Measurements from ENCODE around the gene COG8.
"Not testable (repeated sequence)": the region's sequence is repeated elsewhere in the genome, so short reads cannot be mapped to it uniquely, and the experiment has no call there.

Gene COG8

GRCh38 chr16:69364088-69364487 is 24.7 kb upstream of the COG8 start:
- H3K36me3 Mint-ChIP-seq (ENCODE audit: low read depth): peaks cover 45% of the 10 kb centered on the region
- no peak overlapping the region for H3K4me3 Mint-ChIP-seq
- ATAC-seq (no peak), DNase-seq (no peak)
- H3K27me3 Mint-ChIP-seq: no peaks in the 10 kb centered on the region
- no peaks in the 10 kb centered on the region for H3K9me3 Mint-ChIP-seq
- H3K4me1 Mint-ChIP-seq: peaks cover 15% of the 10 kb centered on the region
- H3K27ac Mint-ChIP-seq: no peak overlapping the region

DNA sequence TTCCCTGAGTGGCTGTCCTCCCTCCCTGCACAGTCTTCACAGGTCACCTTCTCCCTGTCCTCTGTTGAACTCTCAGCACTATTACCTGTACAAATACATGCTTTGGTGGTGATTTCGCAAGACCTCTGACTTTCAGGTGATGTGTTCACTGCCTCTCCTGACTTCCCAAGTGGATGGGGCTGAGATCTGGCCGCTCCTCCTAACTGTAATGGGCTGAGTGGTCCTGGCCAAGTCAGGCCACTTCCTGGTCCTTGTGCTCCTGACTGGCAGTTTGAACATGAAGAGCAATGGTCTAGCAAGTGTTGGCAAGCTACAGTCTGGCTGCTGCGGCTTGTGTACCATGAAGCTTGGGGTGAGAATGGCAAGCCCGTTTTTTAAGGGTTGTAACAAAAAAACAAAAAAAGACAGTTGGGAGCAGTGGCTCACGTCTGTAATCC is 23.9 kb upstream of the COG8 start:
- H3K9me3 Mint-ChIP-seq: no peaks in the 10 kb centered on the region
- ATAC-seq (no peak), DNase-seq (no peak)
- peaks cover 39% of the 10 kb centered on the region for H3K36me3 Mint-ChIP-seq (ENCODE audit: low read depth)
- no peak overlapping the region for H3K4me3 Mint-ChIP-seq
- no peaks in the 10 kb centered on the region for H3K27me3 Mint-ChIP-seq
- no peak overlapping the region for H3K27ac Mint-ChIP-seq
- H3K4me1 Mint-ChIP-seq: peaks cover 15% of the 10 kb centered on the region

- H3K27me3 Mint-ChIP-seq, H3K4me3 Mint-ChIP-seq, H3K4me1 Mint-ChIP-seq, ATAC-seq, H3K27ac Mint-ChIP-seq, H3K9me3 Mint-ChIP-seq, DNase-seq: not testable (repeated sequence)
- peaks cover 39% of the 10 kb centered on the region for H3K36me3 Mint-ChIP-seq (ENCODE audit: low read depth)
Observed at GRCh38 chr16:69360070-69360469, 20.7 kb upstream of the COG8 start.

DNA sequence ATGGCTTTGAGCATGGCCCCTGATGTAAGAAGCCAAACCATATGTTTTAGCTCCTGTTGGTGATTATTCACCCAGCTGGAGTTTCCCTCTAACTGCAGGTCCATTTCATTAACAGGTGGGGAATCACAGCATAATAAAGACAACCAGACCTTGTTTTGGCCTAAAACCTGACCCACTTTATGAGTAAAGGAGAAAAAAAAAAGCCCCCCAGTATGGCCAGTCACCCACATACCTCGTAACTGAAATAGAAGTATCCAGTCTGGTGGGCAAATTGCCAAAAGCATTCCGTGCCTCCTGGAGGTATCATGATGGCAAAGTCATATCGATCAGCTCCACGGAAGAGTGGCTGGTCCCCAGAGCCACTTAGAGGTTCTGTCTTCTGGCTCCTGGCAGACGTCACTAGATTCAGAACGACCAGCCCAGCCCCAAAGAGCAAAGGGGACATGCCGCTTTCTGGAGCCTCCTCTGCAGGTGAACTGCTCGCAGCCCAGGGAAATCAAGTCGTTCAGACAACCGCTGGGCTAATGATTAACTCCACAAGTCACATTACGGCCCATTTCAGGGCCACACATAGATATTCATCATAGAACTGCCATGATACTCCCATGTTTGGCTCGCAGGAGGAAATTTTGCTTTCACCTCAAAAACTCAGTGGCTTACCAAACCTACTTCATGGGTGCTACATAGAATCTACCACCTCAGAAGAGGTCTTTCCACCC is 12.1 kb upstream of the COG8 start, which contains the start of gene TMED6:
TSS of gene TMED6 (minus strand) at position 478 of the 719 bp plus-strand sequence. CDS start at position 445, 33 bp downstream.
- Mint-ChIP-seq H3K27me3 (no peaks in the 10 kb centered on the region), H3K4me3 (no peak within 1 kb of the TSS), H3K27ac (no peak within 1 kb of the TSS), H3K4me1 (no peaks in the 10 kb centered on the region), H3K36me3 (ENCODE audit: low read depth) (peaks cover 33% of the 10 kb centered on the region), H3K9me3 (no peaks in the 10 kb centered on the region)
- no peak for ATAC-seq
- no peak for DNase-seq

DNA sequence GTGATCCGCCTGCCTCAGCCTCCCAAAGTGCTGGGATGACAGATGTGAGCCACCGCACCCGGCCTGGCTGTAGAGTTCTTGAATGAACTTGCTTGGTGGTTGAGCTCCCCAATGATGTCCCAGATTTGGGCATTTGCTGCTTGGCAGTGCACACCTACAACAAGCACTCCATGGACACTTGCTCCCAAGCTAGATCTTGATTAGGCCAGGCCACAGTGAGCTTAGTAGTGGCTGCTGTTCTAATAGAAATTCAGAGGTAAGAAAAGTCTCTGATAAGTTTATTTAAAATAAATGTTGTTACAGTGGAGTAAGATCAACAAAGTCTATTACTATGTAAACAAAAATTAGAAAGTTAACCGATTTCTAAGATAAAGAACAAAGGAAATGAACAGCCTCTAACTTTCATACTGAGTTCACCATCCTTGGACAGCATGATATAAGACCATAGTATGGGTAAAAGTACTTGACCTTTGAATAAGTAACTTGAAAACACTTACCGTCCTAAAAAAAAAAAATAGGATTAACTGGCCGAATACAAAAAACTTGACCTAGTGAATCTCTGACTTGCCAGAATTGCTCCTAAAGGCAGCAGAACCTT is 11.3 kb upstream of the COG8 start:
- Mint-ChIP-seq H3K4me3 (no peak overlapping the region), H3K27ac (no peak overlapping the region), H3K4me1 (peaks cover 6% of the 10 kb centered on the region), H3K36me3 (ENCODE audit: low read depth) (peaks cover 28% of the 10 kb centered on the region), H3K9me3 (no peaks in the 10 kb centered on the region), H3K27me3 (no peaks in the 10 kb centered on the region)
- DNase-seq (no peak), ATAC-seq (no peak)

GRCh38 chr16:69349536-69349935 is 10.2 kb upstream of the COG8 start:
- no peaks in the 10 kb centered on the region for H3K9me3 Mint-ChIP-seq
- no peak for DNase-seq
- H3K4me3 Mint-ChIP-seq: no peak overlapping the region
- no peaks in the 10 kb centered on the region for H3K27me3 Mint-ChIP-seq
- H3K4me1 Mint-ChIP-seq: peaks cover 12% of the 10 kb centered on the region
- ATAC-seq: no peak
- H3K27ac Mint-ChIP-seq: no peak overlapping the region
- H3K36me3 Mint-ChIP-seq (ENCODE audit: low read depth): peaks cover 26% of the 10 kb centered on the region

DNA sequence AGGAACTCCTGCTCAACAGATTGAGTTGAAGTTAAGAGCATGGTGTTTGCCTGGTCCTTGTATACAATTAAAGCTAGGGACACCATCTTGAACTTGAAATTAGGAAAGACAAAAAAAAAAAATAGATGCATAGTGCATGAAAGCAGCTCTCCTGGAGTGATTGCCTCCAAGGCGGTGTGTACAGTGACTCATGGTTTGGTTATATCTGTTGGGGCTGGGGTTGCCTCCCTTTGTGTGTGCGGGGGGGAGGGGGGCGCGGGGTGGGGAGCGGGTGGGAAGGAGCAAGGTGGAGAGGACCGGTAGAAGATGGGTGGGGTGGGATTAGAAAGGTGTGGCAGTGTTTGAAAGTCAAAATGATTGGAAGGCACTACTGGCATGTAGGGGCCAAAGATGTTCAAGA is 8.9 kb upstream of the COG8 start:
- H3K27ac Mint-ChIP-seq: no peak overlapping the region
- no peak for ATAC-seq
- peaks cover 32% of the 10 kb centered on the region for H3K36me3 Mint-ChIP-seq (ENCODE audit: low read depth)

DNA sequence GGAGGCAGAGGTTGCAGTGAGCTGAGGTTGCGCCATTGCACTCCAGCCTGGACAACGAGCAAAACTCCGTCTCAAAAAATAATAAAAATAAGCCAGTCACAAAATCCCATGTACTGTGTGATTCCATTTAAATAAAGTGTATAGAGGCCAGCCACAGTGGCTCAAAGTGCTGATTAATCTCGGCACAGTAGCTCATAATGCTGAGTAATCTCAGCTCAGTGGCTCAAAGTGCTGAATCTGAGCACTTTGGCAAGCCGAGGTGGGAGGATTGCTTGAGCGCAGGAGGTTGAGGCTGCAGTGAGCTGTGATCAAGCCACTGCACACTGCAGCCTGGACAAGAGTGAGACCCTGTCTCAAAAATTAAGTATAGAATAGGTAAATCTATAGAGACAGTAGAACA is 7.3 kb upstream of the COG8 start:
- DNase-seq (no peak), ATAC-seq (no peak)
- H3K27ac Mint-ChIP-seq: no peak overlapping the region
- H3K9me3 Mint-ChIP-seq: no peaks in the 10 kb centered on the region
- peaks cover 17% of the 10 kb centered on the region for H3K4me1 Mint-ChIP-seq
- peaks cover 36% of the 10 kb centered on the region for H3K36me3 Mint-ChIP-seq (ENCODE audit: low read depth)
- no peak overlapping the region for H3K4me3 Mint-ChIP-seq
- no peaks in the 10 kb centered on the region for H3K27me3 Mint-ChIP-seq

More for the DNA sequence above, 8.9 kb upstream of the COG8 start:
- no peaks in the 10 kb centered on the region for H3K9me3 Mint-ChIP-seq
- no peak overlapping the region for H3K4me3 Mint-ChIP-seq
- no peaks in the 10 kb centered on the region for H3K27me3 Mint-ChIP-seq
- no peak for DNase-seq
- peaks cover 12% of the 10 kb centered on the region for H3K4me1 Mint-ChIP-seq

GRCh38 chr16:69345923-69346322 is 6.6 kb upstream of the COG8 start:
- DNase-seq (no peak), ATAC-seq (no peak)
- no peaks in the 10 kb centered on the region for H3K9me3 Mint-ChIP-seq
- peaks cover 24% of the 10 kb centered on the region for H3K4me1 Mint-ChIP-seq
- peaks cover 44% of the 10 kb centered on the region for H3K36me3 Mint-ChIP-seq (ENCODE audit: low read depth)
- H3K27ac Mint-ChIP-seq: peak overlapping the region; percentile 10
- no peak overlapping the region for H3K4me3 Mint-ChIP-seq
- H3K27me3 Mint-ChIP-seq: no peaks in the 10 kb centered on the region

DNA sequence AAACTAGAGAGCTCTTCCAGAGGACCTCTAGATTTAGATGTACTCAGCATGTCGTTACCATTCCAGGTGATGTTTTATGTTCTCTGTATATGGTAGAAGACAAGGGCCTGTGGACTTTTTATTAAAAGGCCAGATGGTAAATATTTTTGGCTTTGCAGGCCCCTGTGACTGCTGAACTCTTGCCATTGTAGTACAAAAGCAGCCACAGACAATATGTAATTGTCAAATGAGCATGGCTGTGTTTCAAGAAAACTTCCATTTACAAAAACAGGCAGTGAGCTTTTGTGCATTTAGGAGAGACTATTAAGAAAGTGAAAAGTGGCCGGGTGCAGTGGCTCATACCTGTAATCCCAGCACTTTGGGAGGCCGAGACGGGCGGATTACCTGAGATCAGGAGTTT is 4.8 kb upstream of the COG8 start:
- H3K36me3 Mint-ChIP-seq (ENCODE audit: low read depth): peaks cover 52% of the 10 kb centered on the region
- no peaks in the 10 kb centered on the region for H3K9me3 Mint-ChIP-seq
- peaks cover 35% of the 10 kb centered on the region for H3K4me1 Mint-ChIP-seq
- no peak overlapping the region for H3K27ac Mint-ChIP-seq
- ATAC-seq (no peak), DNase-seq (no peak)
- no peaks in the 10 kb centered on the region for H3K27me3 Mint-ChIP-seq
- no peak overlapping the region for H3K4me3 Mint-ChIP-seq

- H3K9me3 Mint-ChIP-seq: no peaks in the 10 kb centered on the region
- H3K36me3 Mint-ChIP-seq (ENCODE audit: low read depth): peaks cover 47% of the 10 kb centered on the region
- H3K4me1 Mint-ChIP-seq: peaks cover 43% of the 10 kb centered on the region
- peak overlapping the region; percentile 100 for H3K27ac Mint-ChIP-seq
- ATAC-seq (no peak), DNase-seq (peak; percentile 40)
- peak overlapping the region; percentile 99 for H3K4me3 Mint-ChIP-seq
- no peaks in the 10 kb centered on the region for H3K27me3 Mint-ChIP-seq
Observed at GRCh38 chr16:69340095-69340644, 806 bp upstream of the COG8 start.

GRCh38 chr16:69338557-69339288 is 641 bp downstream of the COG8 start:
- Mint-ChIP-seq H3K36me3 (ENCODE audit: low read depth) (peaks cover 49% of the 10 kb centered on the region), H3K27me3 (no peaks in the 10 kb centered on the region), H3K27ac (peak overlapping the region; percentile 100), H3K4me1 (peaks cover 43% of the 10 kb centered on the region), H3K4me3 (peak overlapping the region; percentile 99), H3K9me3 (no peaks in the 10 kb centered on the region)
- DNase-seq (no peak), ATAC-seq (no peak)

DNA sequence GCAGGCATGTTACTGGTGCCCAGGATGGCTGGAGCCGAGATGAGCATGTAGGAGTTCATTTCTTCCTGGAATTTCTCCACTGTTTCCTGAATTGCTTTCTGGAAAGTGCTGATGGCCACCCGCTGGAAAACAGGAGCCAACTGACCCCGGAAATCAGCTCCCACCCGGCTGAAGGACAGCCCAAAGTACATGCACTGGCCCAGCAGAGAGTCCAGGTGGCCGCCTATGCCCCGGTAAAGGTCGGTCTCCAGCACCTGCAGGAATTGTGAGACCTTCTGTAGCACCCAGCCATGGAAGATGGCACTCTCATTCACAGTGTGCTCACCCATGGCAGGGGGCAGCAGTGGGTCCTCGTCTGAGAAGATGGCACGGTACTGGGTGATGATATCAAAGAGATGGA is 4.7 kb downstream of the COG8 start:
- Mint-ChIP-seq H3K4me1 (peaks cover 34% of the 10 kb centered on the region), H3K4me3 (no peak overlapping the region), H3K27ac (no peak overlapping the region), H3K27me3 (no peaks in the 10 kb centered on the region), H3K36me3 (ENCODE audit: low read depth) (peaks cover 27% of the 10 kb centered on the region), H3K9me3 (no peaks in the 10 kb centered on the region)
- DNase-seq (no peak), ATAC-seq (no peak)

DNA sequence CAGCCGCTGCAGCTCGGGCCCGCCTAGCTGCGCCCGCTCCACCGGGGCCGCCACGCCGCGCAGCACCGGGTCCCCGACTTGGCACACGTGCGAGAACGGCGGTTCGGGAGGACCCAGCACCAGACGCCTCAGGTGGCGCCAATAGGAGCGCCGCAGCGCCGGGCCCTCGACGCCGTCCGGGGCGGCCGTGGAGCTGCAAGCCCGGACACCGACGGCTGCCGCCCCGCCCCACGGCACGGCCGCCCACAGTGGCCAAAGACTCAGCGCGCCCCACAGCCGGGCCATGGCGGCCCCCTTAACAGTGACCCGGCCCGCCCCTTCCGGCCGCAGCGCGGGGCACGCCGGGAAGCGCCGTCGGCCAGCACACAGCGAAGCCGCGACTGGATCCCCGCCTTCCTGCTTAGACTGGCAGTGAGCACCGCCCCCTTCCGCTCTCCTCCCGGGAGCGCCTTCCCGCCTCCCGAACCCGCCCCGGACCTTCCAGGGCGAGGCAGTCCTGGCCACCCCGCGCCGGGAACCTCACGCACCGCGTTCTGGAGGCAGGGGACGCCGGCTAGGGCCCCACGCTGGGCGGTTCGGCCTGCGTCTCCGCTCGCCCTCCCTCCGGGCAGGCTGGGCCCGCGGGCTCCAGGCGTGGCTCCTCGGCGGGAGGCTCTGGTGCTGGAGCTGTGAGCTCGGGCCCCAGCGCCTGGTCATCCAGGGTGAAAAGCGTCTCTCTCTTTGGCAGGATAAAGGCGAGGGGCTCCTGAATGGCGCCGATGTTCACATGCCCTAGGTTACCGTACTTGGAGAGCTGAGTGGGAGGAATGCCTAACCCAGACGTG is 8.9 kb downstream of the COG8 start, which contains the start of gene PDF:
TSS of gene PDF (minus strand) at position 303 of the 824 bp plus-strand sequence. CDS start at position 285, 18 bp downstream.
- Mint-ChIP-seq H3K27ac (peak within 1 kb of the TSS; percentile 73), H3K4me1 (peaks cover 49% of the 10 kb centered on the region), H3K36me3 (ENCODE audit: low read depth) (peaks cover 50% of the 10 kb centered on the region), H3K27me3 (no peaks in the 10 kb centered on the region), H3K9me3 (no peaks in the 10 kb centered on the region), H3K4me3 (peak within 1 kb of the TSS; percentile 87)
- ATAC-seq (peak; percentile 97), DNase-seq (peak; percentile 89)

Data from activated naive CD8-positive, alpha-beta T cell treated with anti-CD3 and anti-CD28 coated beads, Interleukin-2, amount 50 U/mL, for 24 hours (primary cell).